ENCODE data around the gene TLCD2. TPM values are rescaled to one million over a fixed set of nuclear protein-coding genes. Genes with fewer than 3 reads are reported as not detected.

TLCD2 gene
- total and polyA plus RNA-seq, 2 of the 13 experiments (the other 11 are each of a cell fraction or from before 2014, with no cell fraction given) = 0.90 to 1.1 TPM

DNA sequence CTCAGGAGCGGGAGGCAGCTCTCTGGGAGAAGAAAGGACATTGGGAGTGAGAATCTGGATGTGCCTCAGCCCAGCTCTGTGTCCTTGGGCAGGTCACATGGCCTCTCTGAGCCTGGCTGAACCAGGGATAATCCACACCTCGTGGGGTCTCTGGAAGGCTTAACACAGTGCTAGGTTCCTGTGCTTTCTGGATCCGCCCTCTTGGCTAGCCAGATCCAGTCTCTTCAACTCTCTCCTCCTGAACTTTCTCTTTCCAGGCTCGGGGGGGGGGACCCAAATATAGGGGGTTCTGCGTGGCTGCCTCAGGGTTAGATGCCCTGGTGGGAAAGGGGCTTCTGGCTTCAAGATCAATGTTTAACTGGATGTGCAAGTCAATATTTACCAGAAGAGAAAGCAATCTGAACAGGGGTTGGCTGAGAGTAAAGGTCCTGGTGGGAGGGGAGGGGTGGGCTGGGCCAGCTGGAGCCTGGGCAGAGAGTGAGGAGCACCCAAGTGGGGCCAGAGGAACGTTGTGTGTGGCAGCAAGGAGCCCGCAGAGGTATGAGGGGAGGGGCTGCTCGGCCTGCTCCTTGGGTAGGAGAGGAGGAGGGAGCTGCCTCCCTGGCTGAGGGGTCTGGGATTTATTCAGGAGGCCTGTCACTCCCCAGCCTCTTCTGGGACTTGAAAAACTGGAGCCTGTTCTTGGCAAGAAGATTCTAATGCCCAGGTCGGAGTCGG, 32.4 kb upstream of the TLCD2 start, which contains the start of gene SERPINF2 (continued):
- TF ChIP-seq GLI4 (CRISPR knock-in tag; IDR thresholded peaks at IDR 0.05; ENCODE audit: borderline replicate concordance) (no peak), ZNF83 (CRISPR knock-in tag; IDR thresholded peaks at IDR 0.05; ENCODE audit: borderline replicate concordance) (peak; percentile 56; the same call in 1 of the 2 replicates), ZNF207 (IDR thresholded peaks at IDR 0.05; ENCODE audit: borderline replicate concordance) (no peak), SMC3 (IDR thresholded peaks at IDR 0.05; ENCODE audit: low read length) (peak; percentile 21; the same call in 1 of the 2 replicates), KLF11 (CRISPR knock-in tag; IDR thresholded peaks at IDR 0.05) (peak; percentile 74; the same call in 1 of the 2 replicates), ZNF350 (CRISPR knock-in tag; IDR thresholded peaks at IDR 0.05; ENCODE audit: borderline replicate concordance, low read depth) (peak; percentile 83; the same call in 1 of the 2 replicates), ZNF768 (CRISPR knock-in tag; IDR thresholded peaks at IDR 0.05) (peak; percentile 98), SP140L (CRISPR knock-in tag; IDR thresholded peaks at IDR 0.05; ENCODE audit: borderline replicate concordance) (no peak), RXRA (CRISPR knock-in tag; IDR thresholded peaks at IDR 0.05) (no peak; the same call in 1 of the 2 replicates), ZFX (CRISPR knock-in tag; IDR thresholded peaks at IDR 0.05; ENCODE audit: low read depth) (peak; percentile 83), ZNF333 (CRISPR knock-in tag; IDR thresholded peaks at IDR 0.05; ENCODE audit: borderline replicate concordance) (0 out of 2 replicates have a peak, but pooled peaks have one; percentile 24), FOXP1 (IDR thresholded peaks at IDR 0.05) (no peak), FOXP1 (CRISPR knock-in tag; IDR thresholded peaks at IDR 0.05) (peak; percentile 65)
- TF ChIP-seq, protein P1, sequence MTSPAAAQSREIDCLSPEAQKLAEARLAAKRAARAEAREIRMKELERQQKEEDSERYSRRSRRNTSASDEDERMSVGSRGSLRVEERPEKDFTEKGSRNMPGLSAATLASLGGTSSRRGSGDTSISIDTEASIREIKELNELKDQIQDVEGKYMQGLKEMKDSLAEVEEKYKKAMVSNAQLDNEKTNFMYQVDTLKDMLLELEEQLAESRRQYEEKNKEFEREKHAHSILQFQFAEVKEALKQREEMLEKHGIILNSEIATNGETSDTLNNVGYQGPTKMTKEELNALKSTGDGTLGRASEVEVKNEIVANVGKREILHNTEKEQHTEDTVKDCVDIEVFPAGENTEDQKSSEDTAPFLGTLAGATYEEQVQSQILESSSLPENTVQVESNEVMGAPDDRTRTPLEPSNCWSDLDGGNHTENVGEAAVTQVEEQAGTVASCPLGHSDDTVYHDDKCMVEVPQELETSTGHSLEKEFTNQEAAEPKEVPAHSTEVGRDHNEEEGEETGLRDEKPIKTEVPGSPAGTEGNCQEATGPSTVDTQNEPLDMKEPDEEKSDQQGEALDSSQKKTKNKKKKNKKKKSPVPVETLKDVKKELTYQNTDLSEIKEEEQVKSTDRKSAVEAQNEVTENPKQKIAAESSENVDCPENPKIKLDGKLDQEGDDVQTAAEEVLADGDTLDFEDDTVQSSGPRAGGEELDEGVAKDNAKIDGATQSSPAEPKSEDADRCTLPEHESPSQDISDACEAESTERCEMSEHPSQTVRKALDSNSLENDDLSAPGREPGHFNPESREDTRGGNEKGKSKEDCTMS (CRISPR knock-in tag; conservative IDR thresholded peaks at IDR 0.05) = 0 out of 2 replicates have a peak, but pooled peaks have one; percentile 19
- TF ChIP-seq, protein P2, sequence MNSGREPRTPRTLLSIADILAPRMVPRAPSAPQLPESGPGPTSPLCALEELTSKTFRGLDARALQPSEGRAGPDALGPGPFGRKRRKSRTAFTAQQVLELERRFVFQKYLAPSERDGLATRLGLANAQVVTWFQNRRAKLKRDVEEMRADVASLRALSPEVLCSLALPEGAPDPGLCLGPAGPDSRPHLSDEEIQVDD (CRISPR knock-in tag; IDR thresholded peaks at IDR 0.05; ENCODE audit: borderline replicate concordance) = no peak
- TF ChIP-seq, protein P3, sequence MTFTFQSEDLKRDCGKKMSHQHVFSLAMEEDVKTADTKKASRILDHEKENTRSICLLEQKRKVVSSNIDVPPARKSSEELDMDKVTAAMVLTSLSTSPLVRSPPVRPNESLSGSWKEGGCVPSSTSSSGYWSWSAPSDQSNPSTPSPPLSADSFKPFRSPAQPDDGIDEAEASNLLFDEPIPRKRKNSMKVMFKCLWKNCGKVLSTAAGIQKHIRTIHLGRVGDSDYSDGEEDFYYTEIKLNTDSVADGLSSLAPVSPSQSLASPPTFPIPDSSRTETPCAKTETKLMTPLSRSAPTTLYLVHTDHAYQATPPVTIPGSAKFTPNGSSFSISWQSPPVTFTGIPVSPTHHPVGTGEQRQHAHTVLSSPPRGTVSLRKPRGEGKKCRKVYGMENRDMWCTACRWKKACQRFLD (CRISPR knock-in tag; IDR thresholded peaks at IDR 0.05; ENCODE audit: borderline replicate concordance) = no peak
- TF ChIP-seq, protein P4, sequence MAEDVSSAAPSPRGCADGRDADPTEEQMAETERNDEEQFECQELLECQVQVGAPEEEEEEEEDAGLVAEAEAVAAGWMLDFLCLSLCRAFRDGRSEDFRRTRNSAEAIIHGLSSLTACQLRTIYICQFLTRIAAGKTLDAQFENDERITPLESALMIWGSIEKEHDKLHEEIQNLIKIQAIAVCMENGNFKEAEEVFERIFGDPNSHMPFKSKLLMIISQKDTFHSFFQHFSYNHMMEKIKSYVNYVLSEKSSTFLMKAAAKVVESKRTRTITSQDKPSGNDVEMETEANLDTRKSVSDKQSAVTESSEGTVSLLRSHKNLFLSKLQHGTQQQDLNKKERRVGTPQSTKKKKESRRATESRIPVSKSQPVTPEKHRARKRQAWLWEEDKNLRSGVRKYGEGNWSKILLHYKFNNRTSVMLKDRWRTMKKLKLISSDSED (CRISPR knock-in tag; IDR thresholded peaks at IDR 0.05) = no peak
- TF ChIP-seq, protein P5, sequence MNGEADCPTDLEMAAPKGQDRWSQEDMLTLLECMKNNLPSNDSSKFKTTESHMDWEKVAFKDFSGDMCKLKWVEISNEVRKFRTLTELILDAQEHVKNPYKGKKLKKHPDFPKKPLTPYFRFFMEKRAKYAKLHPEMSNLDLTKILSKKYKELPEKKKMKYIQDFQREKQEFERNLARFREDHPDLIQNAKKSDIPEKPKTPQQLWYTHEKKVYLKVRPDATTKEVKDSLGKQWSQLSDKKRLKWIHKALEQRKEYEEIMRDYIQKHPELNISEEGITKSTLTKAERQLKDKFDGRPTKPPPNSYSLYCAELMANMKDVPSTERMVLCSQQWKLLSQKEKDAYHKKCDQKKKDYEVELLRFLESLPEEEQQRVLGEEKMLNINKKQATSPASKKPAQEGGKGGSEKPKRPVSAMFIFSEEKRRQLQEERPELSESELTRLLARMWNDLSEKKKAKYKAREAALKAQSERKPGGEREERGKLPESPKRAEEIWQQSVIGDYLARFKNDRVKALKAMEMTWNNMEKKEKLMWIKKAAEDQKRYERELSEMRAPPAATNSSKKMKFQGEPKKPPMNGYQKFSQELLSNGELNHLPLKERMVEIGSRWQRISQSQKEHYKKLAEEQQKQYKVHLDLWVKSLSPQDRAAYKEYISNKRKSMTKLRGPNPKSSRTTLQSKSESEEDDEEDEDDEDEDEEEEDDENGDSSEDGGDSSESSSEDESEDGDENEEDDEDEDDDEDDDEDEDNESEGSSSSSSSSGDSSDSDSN (CRISPR knock-in tag; IDR thresholded peaks at IDR 0.05) = peak; percentile 49; the same call in 1 of the 2 replicates

All from HepG2 (cell line).